HG02938 (cell line): ENCODE measurements around the gene SLC43A3.
"Not testable (repeated sequence)": the region's sequence is repeated elsewhere in the genome, so short reads cannot be mapped to it uniquely, and the experiment has no call there.

ENCODE experiments used
- ATAC-seq: cut with Tn5 transposase; IDR thresholded peaks from one replicate; pipeline ENCODE4 v1.9.1; 2021; ENCODE audit warnings: mild to moderate bottlenecking, moderate library complexity; ENCODE audit not compliant: unreplicated experiment

Gene SLC43A3

DNA sequence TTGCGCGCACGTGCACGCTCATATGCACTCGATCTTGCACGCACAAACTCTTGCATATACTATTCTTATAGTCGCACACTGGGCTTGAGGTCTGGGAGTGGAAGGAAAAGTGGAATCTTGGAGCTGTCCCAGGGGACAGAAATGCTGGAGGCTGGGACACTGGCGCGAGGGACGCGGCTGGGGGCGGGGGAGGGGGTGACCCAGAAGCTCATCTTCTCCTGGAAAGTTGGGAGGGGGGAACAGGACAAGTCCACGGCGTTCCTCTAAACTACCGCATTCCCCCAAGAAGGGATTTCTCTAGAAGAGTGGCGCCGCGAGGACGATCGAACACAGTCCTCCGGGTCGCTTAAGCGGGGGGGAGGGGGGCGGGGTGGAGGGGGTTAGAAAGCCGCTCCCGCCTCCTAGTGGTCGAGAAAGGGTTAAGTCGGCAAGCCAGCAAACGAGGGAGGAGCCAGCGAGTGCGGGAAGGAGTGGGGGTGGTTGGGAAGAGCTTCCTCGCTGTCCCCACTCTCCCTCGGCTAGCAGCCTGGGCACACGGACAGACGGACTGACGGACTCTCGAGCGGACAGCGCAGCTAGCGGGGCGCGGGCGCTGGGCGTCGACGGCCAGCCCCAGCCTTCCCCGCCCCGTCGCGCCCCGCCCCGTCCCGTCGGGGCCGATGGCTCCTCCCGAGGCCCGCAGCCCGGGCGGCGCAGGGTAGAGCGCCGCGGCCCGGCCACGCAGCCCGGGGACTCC lies 33.3 kb upstream of the SLC43A3 start, which contains the start of gene RTN4RL2:
TSS of gene RTN4RL2 (plus strand) at position 507 of the 736 bp plus-strand sequence. CDS start 338 bp downstream, outside the sequence.
- ATAC-seq: no peak

DNA sequence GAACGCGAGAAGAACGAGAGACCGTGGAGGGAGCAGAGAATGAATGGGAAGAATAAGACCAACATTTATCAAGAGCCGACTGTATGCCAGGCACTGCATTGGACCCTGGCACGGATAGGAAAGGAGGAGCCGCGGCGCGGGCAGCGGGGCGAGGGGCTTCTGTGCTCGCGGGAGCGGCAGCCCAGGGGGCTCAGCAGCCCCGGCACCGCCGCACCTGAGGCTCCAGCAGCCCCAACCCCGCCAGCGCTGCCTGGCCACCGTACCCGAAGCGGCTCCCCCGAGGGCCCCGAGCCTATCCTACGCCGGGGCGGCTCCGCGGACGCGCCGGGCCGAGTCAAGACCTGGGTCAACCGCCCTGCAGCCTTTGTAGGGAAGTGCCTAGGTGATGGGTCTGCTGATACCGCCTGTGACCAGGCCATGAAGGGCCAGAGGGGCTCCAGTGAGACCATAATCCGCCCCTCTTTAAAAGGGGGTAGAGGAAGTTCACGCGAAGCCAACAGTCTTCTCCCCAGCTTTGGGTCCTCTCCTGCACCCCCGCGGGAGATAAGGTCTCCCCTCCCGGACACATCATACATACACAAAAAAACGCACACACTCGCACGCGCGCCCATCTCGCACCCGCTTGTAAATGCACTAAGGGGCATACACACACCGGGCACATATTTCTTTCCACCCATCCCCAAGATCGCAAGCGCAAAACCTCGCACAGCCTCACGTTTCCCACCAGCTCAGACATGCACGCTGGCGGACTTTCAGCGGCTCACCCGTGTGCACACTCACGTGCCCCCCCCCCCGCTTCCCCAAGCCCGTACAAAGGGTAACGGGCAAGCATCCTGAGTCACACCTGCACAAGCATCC lies 32.5 kb upstream of the SLC43A3 start:
- no peak for ATAC-seq

DNA sequence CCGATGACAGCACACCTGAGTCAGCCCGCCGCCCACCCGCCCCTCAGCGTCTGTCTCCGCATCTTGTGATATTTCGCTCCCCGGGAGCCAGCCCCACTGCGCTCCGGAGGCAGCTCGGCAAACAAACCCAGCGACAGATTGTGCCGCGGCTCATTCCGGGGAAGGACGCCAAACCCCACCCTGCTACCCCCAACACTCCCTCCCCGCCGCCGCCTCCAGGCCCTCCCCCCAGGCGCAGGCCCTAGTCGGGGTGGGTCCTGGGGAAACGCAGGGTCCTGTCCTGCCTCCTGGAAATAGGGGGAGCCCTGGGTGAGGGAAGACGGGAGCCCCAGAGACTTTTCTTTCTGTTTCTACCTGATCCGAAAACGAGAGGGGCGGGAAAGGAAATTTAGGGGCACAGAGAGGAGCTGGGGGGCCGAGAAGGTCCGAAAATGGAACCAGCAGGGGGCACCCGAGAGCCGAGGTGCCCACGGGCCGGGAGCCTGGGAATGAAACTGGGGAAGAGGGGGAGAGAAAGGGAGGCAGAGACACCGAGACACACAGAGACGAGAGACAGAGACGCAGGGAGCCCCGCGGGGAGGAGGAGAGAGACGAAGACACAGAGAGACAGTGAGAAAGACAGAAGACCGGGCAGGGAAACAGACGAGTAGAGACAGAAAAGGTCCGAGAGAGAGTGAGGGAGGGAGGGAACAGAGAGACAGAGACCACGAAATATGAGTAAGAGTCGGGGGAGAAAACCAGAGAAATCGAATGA lies 31.7 kb upstream of the SLC43A3 start:
- ATAC-seq: no peak

DNA sequence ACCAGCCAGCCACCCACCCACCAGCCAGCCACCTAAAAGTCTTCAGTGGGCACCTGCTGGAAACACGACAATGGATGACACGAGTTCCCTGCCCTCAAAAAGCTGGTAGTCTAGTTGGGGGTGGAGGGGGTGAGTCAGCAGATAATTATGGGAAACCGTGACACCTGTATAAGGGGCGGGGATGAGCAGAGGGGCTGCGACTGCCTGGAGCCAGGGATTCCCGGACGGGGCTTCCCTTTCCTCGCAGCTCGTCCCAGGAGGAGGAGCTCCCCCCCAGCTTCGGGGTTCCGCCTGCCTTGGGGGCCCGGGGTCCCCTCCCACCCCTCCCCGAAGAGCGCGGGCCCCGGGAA lies 31.1 kb upstream of the SLC43A3 start:
- no peak for ATAC-seq

DNA sequence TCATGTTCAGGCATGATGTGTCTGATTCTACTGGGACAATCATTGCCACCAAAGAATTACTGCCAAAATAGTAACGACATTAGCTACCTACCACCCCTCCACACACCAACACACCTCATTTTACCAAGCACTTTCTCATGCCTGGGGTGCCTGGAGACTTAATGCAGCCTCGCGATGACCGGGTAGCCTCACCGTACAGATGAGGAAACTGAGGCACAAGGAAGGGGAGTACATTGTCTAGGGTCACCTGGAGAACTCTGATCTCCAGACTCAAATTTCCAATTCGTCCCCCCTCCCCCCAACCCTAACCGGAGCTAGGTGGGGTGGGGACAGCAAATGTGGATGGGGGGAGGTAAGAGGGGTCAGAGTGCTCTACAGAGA lies 30.7 kb upstream of the SLC43A3 start:
- ATAC-seq: peak; percentile 23

DNA sequence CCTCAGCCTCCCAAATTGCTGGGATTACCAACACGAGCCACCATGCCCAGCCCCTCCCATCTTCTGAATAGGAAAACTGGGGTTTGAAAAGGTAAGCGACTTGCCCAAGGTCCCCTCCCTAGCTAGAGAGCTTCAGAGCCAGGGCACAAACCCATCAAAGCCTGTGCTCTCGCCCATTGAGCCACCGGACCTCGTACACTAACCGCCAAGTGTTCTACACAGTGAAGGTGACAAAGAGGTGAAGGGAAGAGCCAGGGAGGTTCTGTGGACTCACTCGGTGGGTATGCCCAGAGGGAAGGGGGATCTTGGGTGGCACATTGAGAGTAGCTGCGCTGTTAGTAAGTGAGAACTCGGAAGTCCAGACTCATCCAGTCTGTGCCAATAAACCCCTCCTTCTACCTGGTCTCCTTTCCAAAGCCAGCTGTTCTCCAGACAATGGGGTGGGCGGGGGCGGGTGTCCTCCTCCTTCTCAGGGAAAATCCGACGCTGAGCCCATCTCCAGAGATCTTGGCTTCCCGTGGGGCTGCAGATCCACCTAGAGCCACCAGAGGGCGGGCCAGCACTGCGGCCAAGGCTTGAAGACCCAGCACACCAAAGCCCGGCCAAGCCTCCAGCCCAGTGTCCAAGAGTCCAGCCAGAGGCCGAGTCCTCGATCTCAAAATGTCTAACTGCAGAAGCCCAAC lies 30.2 kb upstream of the SLC43A3 start:
- peak; percentile 62 for ATAC-seq

DNA sequence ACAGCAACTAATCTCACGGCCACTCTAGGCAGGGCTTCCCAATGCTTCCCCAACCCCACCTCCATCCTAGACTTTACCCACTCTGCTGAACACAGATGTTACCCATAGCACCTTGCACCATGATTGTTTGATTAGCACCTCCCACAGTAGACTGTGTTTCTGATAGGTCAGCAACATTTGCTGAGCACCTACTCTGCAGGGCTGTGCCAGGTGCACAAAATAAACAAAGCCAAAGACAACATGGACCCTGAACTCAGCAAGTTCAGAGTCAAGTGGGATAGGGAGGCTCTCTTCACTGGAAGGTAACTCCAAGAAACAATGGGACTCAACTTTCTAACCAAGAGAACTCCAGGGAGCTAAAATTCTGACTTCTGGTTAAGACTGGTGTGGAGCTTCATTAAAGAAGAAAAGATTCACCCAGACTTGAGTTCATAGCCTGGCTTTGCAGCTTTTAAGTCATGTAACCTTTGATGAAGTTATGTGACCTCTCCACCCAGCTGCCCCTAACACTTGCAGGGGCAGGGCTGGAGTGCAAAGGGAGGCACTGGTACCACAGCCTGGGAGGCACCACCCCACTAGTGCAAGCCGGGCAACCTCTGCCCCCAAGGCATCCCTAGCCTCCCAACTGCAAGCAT lies 26.7 kb upstream of the SLC43A3 start:
- ATAC-seq: no peak

DNA sequence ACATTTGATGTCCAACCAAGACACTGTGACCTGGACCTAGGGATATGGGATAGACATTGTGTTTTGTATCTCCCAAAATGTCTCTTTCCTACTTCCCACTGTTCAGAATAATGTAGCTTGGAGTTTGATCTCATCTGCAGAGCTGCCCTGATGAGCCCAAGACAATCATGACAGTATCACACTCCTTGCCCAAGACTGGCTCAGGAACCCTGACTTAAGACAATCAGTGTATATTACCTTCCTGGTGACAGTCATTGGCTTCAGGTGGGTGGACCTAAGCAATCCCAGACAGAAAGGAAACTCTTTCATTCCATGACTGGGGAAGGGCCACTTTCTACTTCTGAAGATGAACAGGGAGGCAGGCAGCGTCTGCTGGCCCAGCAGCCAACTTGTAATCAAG lies 19.1 kb upstream of the SLC43A3 start:
- no peak for ATAC-seq

DNA sequence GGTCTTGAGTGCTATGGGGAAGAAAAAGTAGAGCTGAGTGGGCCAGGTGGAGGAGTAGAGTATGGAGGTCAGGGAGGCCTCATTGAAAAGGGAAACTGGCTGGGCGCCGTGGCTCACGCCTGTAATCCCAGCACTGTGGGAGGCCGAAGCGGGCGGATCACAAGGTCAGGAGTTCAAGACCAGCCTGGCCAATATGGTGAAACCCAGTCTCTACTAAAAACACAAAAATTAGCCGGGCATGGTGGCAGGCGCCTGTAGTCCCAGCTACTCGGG lies 18.1 kb upstream of the SLC43A3 start:
- ATAC-seq: not testable (repeated sequence)

DNA sequence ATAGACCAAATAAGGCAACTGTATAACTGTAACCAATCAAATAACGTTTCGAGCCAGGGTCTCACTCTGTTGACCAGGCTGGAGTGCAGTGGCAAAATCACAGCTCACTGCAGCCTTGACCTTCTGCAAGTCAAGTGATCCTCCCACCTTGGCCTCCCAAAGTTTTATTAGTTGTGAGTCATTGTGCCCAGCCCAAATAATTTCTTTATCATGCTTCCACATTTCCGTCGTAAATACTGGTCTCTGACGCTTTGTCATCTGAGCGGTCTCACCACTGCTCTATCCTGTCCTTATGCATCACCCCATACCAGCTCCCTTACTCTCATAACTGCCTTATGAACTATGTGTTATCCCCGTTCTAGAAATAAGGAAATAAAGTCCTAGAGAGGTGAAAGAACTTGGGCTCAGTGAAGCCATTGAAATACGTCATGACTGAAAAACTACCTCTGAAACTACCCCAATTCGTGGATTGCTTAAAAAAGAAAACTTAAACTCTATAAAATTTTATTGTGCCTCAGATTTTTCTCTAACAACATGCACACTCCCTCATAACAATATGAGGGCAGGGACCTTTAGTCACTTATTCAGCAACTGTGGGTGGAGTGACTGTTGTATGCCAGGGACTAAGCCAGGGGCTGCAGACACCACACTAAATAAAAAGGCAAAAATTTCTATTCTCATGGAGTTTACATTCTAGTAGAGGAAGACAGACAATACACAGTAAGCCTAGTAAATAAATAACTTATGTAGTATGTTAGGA lies 17.6 kb upstream of the SLC43A3 start:
- ATAC-seq: no peak

DNA sequence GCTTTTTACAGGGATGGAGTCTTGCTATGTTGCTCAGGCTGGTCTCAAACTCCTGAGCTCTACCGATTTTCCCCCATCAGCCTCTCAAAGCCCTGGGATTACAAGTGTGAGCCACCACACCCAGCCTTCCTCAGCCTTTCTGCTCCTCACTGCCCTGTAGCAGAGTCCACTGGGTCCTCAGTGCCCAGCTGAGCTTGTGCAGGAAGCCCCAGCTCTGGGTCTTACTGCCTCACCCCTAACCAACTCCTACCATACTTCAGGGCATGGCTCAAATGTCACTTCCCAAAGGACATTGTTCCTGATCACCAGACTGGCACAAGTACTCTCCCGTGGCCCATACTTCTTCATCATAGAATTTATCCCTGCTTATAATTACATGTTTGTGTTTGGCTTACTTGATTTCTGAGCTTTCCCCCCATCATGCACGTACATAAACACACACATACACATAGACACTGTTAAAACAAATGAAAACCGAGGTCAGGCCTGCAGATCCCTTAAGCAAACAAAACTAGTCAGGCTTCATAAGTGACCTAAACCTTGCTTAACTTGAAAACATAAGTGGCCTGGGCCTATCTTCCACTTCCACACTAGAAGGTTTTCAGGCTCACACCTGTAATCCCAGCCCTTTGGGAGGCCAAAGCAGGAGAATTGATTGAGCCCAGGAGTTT lies 14.0 kb upstream of the SLC43A3 start:
- ATAC-seq: no peak

DNA sequence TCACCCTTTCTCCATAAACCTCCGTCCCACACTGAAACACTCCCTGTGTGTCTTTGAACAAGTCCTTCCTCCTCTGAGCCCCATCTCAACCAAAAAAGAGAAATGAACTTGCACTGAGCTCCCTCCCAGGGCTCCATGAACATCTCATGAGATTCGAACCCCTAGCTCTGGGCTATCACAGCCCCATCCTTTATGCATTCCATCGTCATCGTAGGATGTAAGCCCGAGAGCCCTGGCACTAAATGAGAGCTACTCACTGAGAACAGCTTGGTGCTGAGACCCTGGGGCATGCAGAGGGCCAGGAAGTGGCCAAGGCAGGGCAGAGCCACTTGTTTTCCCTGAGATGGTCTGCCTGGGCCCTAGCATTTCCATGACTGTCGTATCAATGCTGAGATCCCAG lies 12.9 kb upstream of the SLC43A3 start:
- ATAC-seq: no peak

DNA sequence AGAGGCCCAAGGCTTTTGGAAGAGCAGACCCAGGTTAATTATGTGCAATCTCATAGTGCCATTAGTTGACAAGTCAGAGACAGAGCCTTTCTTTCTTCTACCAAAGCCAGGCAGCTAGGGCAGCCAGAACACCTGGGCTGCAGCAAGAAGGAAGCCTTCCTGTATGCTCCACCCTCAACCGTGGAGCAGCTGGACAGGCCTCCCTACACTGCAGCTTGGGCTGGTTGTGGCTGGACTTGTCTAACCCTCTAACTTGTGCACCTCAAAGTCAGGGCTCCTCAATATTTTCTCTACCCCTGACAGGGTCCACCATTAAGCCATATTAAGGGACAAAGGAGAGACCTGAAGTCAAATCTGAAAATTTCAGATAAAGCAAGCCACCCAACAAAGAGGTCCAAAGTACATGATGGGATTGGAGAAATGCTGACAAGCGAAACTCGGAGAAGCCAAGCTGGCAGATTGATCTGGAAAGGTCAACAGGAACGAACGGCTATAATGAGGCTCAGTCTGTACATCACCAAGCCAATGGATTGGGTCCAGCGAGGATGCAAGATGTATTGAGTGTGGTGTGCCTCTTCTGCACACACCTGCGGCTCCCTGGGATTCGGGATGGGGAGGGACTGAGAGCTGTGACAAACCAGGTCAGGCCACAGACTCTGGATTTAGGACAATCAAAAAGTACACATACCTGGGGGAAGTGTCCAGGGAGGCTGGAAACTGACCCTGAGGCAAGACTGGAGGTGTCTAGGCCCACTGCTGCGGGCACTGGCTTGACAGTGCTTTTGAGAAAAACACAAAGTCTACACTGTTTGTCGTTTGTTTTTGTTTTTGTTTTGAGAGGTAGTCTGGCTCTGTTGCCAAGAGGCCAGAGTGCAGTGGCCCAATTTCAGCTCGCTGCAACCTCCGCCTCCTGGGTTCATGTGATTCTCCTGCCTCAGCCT lies 11.7 kb upstream of the SLC43A3 start:
- ATAC-seq: no peak

DNA sequence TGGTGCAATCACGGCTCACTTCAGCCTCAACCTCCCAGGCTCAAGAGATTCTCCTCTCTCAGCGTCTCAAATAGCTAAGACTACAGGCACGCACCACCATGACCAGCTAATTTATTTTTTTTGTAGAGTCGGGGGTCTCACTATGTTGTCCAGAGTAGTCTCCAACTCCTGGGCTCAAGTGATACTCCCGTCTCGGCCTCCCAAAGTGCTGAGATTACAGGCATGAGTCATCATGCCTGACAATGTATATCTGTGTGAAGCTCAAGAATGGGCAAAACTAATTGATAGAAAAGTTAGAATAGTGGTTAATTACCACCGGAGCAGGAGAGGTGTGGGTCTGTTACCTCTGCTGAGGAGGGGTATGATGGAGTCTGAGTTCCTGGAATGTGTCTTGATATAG lies 9.1 kb upstream of the SLC43A3 start:
- no peak for ATAC-seq

DNA sequence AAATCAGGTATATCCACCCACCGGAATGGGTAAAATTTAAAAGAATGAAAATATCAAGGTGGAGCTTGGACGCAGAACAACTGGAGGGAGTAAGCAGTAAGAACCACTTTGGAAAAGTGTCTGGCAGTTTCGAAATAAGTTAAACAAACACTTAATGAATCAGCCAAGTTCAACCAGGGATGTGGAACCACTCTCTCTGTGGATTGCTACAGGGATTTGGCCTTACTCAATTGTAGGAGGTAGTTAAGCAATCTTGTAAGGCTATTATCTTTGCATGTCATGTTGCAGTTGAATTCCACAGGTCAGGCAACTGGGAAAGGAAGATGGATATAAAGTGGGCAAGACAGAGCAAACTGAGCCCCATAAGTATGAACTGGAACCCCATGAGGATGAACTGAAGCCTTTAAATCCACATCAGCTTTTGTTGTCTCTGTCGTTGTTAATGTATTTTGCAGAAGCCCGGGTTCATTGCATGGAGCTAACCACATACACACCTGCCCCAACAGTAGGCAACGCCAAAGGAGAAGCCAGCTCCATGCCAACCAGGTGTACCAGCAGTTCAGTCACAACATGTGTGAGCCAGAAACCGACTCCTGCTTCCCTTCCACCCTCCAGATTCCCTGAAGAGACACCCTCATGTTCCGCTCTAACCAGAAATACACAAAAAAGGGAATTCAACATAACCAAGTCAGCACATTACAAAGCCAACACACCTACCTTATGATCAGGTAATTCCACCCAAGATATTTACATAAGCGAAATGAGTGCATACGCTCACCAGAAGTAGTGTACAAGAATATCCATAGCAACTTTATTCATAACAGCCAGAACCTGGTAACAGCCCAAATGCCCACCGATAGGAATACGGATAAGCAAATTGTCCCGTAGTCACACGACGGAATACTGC lies 8.0 kb upstream of the SLC43A3 start:
- no peak for ATAC-seq

DNA sequence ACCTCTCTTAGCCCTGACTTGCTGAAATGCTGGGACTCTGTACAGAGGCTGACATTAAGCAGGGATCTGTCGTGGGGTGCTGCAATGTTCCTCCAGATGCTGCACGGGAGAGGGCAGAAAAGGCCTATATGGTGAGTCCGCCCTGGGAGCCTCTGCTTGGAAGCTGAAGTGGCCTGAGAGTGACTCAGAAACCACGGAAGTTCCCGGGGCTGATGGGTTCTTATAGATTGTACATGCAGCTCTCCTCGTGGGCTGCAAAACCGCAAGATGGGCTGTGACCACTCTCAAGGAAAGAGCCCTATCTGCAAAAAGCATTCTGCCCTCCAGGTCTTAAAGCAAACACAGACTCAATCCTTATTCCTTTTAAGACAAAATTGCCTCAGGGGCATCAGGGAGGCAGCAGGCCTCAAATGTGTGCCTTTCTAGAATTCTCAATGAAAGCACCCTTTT lies 5.8 kb upstream of the SLC43A3 start:
- no peak for ATAC-seq

DNA sequence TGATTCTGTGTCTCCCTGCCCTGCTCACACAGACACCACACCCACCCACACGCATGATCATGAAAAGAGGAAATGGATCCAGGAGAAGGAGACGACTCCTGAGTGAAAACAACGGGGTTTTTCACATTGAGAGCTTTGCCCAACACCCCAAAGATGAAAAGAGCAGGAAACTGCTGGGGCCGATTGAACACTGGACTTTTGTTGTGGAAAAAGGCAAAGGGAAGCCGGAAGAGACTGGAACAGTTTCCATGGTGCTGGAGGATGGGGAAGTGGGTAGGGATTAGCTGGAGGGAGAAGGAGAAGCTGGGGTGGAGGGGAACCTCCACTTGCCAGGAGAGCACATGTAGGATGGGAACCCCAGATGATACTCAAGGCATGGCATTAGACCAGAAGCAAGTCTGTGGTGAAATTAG lies 5.2 kb upstream of the SLC43A3 start:
- no peak for ATAC-seq
